ENCODE data around the gene PRM3. TPM values are rescaled to one million over a fixed set of nuclear protein-coding genes. Genes with fewer than 3 reads are reported as not detected.
A peak's percentile ranks its signal among the peaks of the same experiment; 100 is the strongest.

Gene PRM3
- polyA plus RNA-seq, 1 donor from 2014 or later, result not detected

- no peaks in the 10 kb centered on the region for H3K36me3 ChIP-seq (ENCODE audit: insufficient read depth, low read length)
- peak within 1 kb of the TSS; percentile 53 for H3K9ac ChIP-seq (ENCODE audit: low read length)
- TF ChIP-seq REST (IDR thresholded peaks at IDR 0.05; ENCODE audit: borderline replicate concordance) (no peak), TAF1 (IDR thresholded peaks at IDR 0.05; ENCODE audit: low read depth) (peak; percentile 37), CTCF (IDR thresholded peaks at IDR 0.05; ENCODE audit: poor library complexity, severe bottlenecking) (peak; percentile 80), RAD21 (conservative IDR thresholded peaks at IDR 0.05) (peak; percentile 56), POLR2AphosphoS5 (IDR thresholded peaks at IDR 0.05) (peak; percentile 56), SMC3 (conservative IDR thresholded peaks at IDR 0.05; ENCODE audit: poor library complexity) (peak; percentile 68), EZH2 (IDR thresholded peaks at IDR 0.05; ENCODE audit: borderline replicate concordance, insufficient read depth, low read length, poor library complexity, severe bottlenecking) (no peak), EP300 (conservative IDR thresholded peaks at IDR 0.05; ENCODE audit: poor library complexity, severe bottlenecking) (no peak), MXI1 (conservative IDR thresholded peaks at IDR 0.05; ENCODE audit: poor library complexity, severe bottlenecking) (peak; percentile 44)
- H3K79me2 ChIP-seq (replicated peaks; ENCODE audit: insufficient read depth, low read length), result no peaks in the 10 kb centered on the region
- no peaks in the 10 kb centered on the region for H3K9me2 ChIP-seq (ENCODE audit: insufficient read depth, low read length)
- H3K4me3 ChIP-seq (ENCODE audit: low read length), result peak within 1 kb of the TSS; percentile 76
- no peak within 1 kb of the TSS for H3K27ac ChIP-seq (ENCODE audit: low read length)
- no peak within 1 kb of the TSS for H2AFZ ChIP-seq (ENCODE audit: low read depth, low read length)
- no peaks in the 10 kb centered on the region for H4K20me1 ChIP-seq (ENCODE audit: insufficient read depth)
- no peaks in the 10 kb centered on the region for H3K9me3 ChIP-seq (ENCODE audit: low read length)
- H3K27me3 ChIP-seq (ENCODE audit: insufficient read depth, low read depth, low read length), result peaks cover 39% of the 10 kb centered on the region
- no peaks in the 10 kb centered on the region for H3F3A ChIP-seq (ENCODE audit: insufficient read depth, low read length, poor library complexity, severe bottlenecking)
- H3K4me2 ChIP-seq (ENCODE audit: low read length), result no peak within 1 kb of the TSS
Measured at GRCh38 chr16:11255737-11256660, 17.4 kb downstream of the PRM3 start, which contains the start of gene SOCS1. SOCS1 (minus strand) TSS chr16:11256204; CDS start chr16:11255478, 726 bp downstream.

- H3K9me2 ChIP-seq (ENCODE audit: insufficient read depth, low read length), result no peaks in the 10 kb centered on the region
- TF ChIP-seq EP300 (conservative IDR thresholded peaks at IDR 0.05; ENCODE audit: poor library complexity, severe bottlenecking) (no peak), SMC3 (conservative IDR thresholded peaks at IDR 0.05; ENCODE audit: poor library complexity) (no peak), POLR2AphosphoS5 (IDR thresholded peaks at IDR 0.05) (no peak), TAF1 (IDR thresholded peaks at IDR 0.05; ENCODE audit: low read depth) (no peak), MXI1 (conservative IDR thresholded peaks at IDR 0.05; ENCODE audit: poor library complexity, severe bottlenecking) (no peak), REST (IDR thresholded peaks at IDR 0.05; ENCODE audit: borderline replicate concordance) (no peak)
- H3K9ac ChIP-seq (ENCODE audit: low read length), result peak overlapping the region; percentile 53
- H3K27ac ChIP-seq (ENCODE audit: low read length), result no peak overlapping the region
- no peaks in the 10 kb centered on the region for H3K36me3 ChIP-seq (ENCODE audit: insufficient read depth, low read length)
- peaks cover 39% of the 10 kb centered on the region for H3K27me3 ChIP-seq (ENCODE audit: insufficient read depth, low read depth, low read length)
- H3K79me2 ChIP-seq (replicated peaks; ENCODE audit: insufficient read depth, low read length), result no peaks in the 10 kb centered on the region
- no peaks in the 10 kb centered on the region for H4K20me1 ChIP-seq (ENCODE audit: insufficient read depth)
- no peak overlapping the region for H3K4me2 ChIP-seq (ENCODE audit: low read length)
- no peaks in the 10 kb centered on the region for H3F3A ChIP-seq (ENCODE audit: insufficient read depth, low read length, poor library complexity, severe bottlenecking)
- H2AFZ ChIP-seq (ENCODE audit: low read depth, low read length), result no peak overlapping the region
- peak overlapping the region; percentile 76 for H3K4me3 ChIP-seq (ENCODE audit: low read length)
- no peaks in the 10 kb centered on the region for H3K9me3 ChIP-seq (ENCODE audit: low read length)
Measured at GRCh38 chr16:11254913-11255736, 18.3 kb downstream of the PRM3 start.
